ENCODE results near the gene SSX2IP.
"Not testable (repeated sequence)": the region's sequence is repeated elsewhere in the genome, so short reads cannot be mapped to it uniquely, and the experiment has no call there.

The SSX2IP gene

GRCh38 chr1:84620720-84621313 is 69.4 kb downstream of the SSX2IP start:
- peak; percentile 32 to 79 (median 62) for DNase-seq (ENCODE audit: low read depth in 3 of 3, low spot score in 1 of 3)

- DNase-seq (ENCODE audit: low read depth in 3 of 3, low spot score in 1 of 3), result no peak
These were observed 70.7 kb downstream of the SSX2IP start for GRCh38 chr1:84619383-84620102.

- no peak for DNase-seq (ENCODE audit: low read depth in 3 of 3, low spot score in 1 of 3)
These were observed 72.9 kb downstream of the SSX2IP start for GRCh38 chr1:84617349-84617748.

GRCh38 chr1:84615790-84616189 is 74.5 kb downstream of the SSX2IP start:
- no peak for DNase-seq (ENCODE audit: low read depth in 3 of 3, low spot score in 1 of 3)

GRCh38 chr1:84613887-84614286 is 76.4 kb downstream of the SSX2IP start:
- DNase-seq (ENCODE audit: low read depth in 3 of 3, low spot score in 1 of 3), result no peak

- no peak for DNase-seq (ENCODE audit: low read depth in 3 of 3, low spot score in 1 of 3)
These were observed 77.2 kb downstream of the SSX2IP start for GRCh38 chr1:84613026-84613425.

GRCh38 chr1:84611796-84612195 is 78.5 kb downstream of the SSX2IP start:
- DNase-seq (ENCODE audit: low read depth in 3 of 3, low spot score in 1 of 3), result no peak

GRCh38 chr1:84611091-84611490 is 79.2 kb downstream of the SSX2IP start:
- DNase-seq (ENCODE audit: low read depth in 3 of 3, low spot score in 1 of 3), result no peak

- DNase-seq (ENCODE audit: low read depth in 3 of 3, low spot score in 1 of 3), result no peak
These were observed 83.3 kb downstream of the SSX2IP start for GRCh38 chr1:84606977-84607376.

- DNase-seq (ENCODE audit: low read depth in 3 of 3, low spot score in 1 of 3), result no peak
These were observed 85.1 kb downstream of the SSX2IP start for GRCh38 chr1:84605157-84605556.

GRCh38 chr1:84603941-84604830 is 86.1 kb downstream of the SSX2IP start:
- no peak for DNase-seq (ENCODE audit: low read depth in 3 of 3, low spot score in 1 of 3)

GRCh38 chr1:84603223-84603622 is 87.0 kb downstream of the SSX2IP start:
- no peak for DNase-seq (ENCODE audit: low read depth in 3 of 3, low spot score in 1 of 3)

GRCh38 chr1:84600796-84601195 is 89.5 kb downstream of the SSX2IP start:
- no peak for DNase-seq (ENCODE audit: low read depth in 3 of 3, low spot score in 1 of 3)

GRCh38 chr1:84598846-84599741 is 91.2 kb downstream of the SSX2IP start:
- no peak for DNase-seq (ENCODE audit: low read depth in 3 of 3, low spot score in 1 of 3)

- no peak for DNase-seq (ENCODE audit: low read depth in 3 of 3, low spot score in 1 of 3)
These were observed 91.8 kb downstream of the SSX2IP start for GRCh38 chr1:84598418-84598817.

- DNase-seq (ENCODE audit: low read depth in 3 of 3, low spot score in 1 of 3), result no peak
These were observed 93.2 kb downstream of the SSX2IP start for GRCh38 chr1:84597011-84597410.

- not testable (repeated sequence) for DNase-seq (ENCODE audit: low read depth in 3 of 3, low spot score in 1 of 3)
These were observed 95.3 kb downstream of the SSX2IP start for GRCh38 chr1:84594959-84595358.

Measured in stimulated activated CD4-positive, alpha-beta T cell treated with anti-CD3 and anti-CD28 coated beads, TNF-alpha, amount 100 ng/mL, for 1 hour (primary cell).